IPS-20b (cell line): Measurements from ENCODE around the gene PPP6R3.

Experiments used
- H3K27ac ChIP-seq: one replicate; pipeline ENCODE4 v1.5.1; 2013; ENCODE audit warnings: low read length
- H3K27me3 ChIP-seq: 2 replicates; pipeline ENCODE4 v1.6.1; 2013; ENCODE audit warnings: mild to moderate bottlenecking, low read length, inconsistent platforms; ENCODE audit not compliant: insufficient read depth
- H3K36me3 ChIP-seq: 2 replicates; pipeline ENCODE4 v1.6.1; 2013; ENCODE audit warnings: low read depth, mild to moderate bottlenecking, inconsistent platforms, low read length, moderate library complexity; ENCODE audit not compliant: insufficient read depth
- H3K4me1 ChIP-seq: 2 replicates; pipeline ENCODE4 v1.6.1; 2013; ENCODE audit warnings: mild to moderate bottlenecking, control low read depth, inconsistent platforms, low read length, moderate library complexity; ENCODE audit not compliant: insufficient read depth
- H3K4me3 ChIP-seq: 2 replicates; pipeline ENCODE4 v1.5.1; 2013; ENCODE audit warnings: mild to moderate bottlenecking, low read length, inconsistent platforms
- H3K9ac ChIP-seq: 2 replicates; pipeline ENCODE4 v1.6.1; 2013; ENCODE audit warnings: low read depth, mild to moderate bottlenecking, inconsistent platforms, low read length, moderate library complexity
- H3K9me3 ChIP-seq: 2 replicates; pipeline ENCODE4 v1.6.1; 2013; ENCODE audit warnings: mild to moderate bottlenecking, low read depth, low read length, inconsistent platforms; ENCODE audit not compliant: insufficient read depth

The PPP6R3 gene

GRCh38 chr11:68579455-68579854 lies 118.9 kb downstream of the PPP6R3 start:
- Histone ChIP-seq H3K9me3 (no peaks in the 10 kb centered on the region), H3K4me1 (no peaks in the 10 kb centered on the region), H3K4me3 (no peak overlapping the region), H3K27me3 (no peaks in the 10 kb centered on the region), H3K9ac (no peak overlapping the region), H3K27ac (no peak overlapping the region), H3K36me3 (peaks cover 91% of the 10 kb centered on the region)

GRCh38 chr11:68581439-68581838 lies 120.9 kb downstream of the PPP6R3 start:
- Histone ChIP-seq H3K27me3 (no peaks in the 10 kb centered on the region), H3K9me3 (no peaks in the 10 kb centered on the region), H3K4me1 (no peaks in the 10 kb centered on the region), H3K27ac (no peak overlapping the region), H3K9ac (no peak overlapping the region), H3K4me3 (no peak overlapping the region), H3K36me3 (peaks cover 91% of the 10 kb centered on the region)

GRCh38 chr11:68581901-68582300 lies 121.3 kb downstream of the PPP6R3 start:
- H3K27me3 ChIP-seq = no peaks in the 10 kb centered on the region
- no peak overlapping the region for H3K9ac ChIP-seq
- no peak overlapping the region for H3K4me3 ChIP-seq
- H3K4me1 ChIP-seq = no peaks in the 10 kb centered on the region
- no peaks in the 10 kb centered on the region for H3K9me3 ChIP-seq
- peaks cover 91% of the 10 kb centered on the region for H3K36me3 ChIP-seq
- H3K27ac ChIP-seq = no peak overlapping the region

GRCh38 chr11:68582416-68583040 lies 122.0 kb downstream of the PPP6R3 start:
- Histone ChIP-seq H3K27ac (no peak overlapping the region), H3K4me1 (no peaks in the 10 kb centered on the region), H3K27me3 (no peaks in the 10 kb centered on the region), H3K36me3 (peaks cover 91% of the 10 kb centered on the region), H3K4me3 (no peak overlapping the region), H3K9ac (no peak overlapping the region), H3K9me3 (no peaks in the 10 kb centered on the region)

GRCh38 chr11:68583041-68583446 lies 122.5 kb downstream of the PPP6R3 start:
- peaks cover 91% of the 10 kb centered on the region for H3K36me3 ChIP-seq
- H3K27me3 ChIP-seq = no peaks in the 10 kb centered on the region
- no peak overlapping the region for H3K4me3 ChIP-seq
- no peak overlapping the region for H3K27ac ChIP-seq
- no peaks in the 10 kb centered on the region for H3K4me1 ChIP-seq
- no peak overlapping the region for H3K9ac ChIP-seq
- no peaks in the 10 kb centered on the region for H3K9me3 ChIP-seq

- no peaks in the 10 kb centered on the region for H3K27me3 ChIP-seq
- H3K4me1 ChIP-seq = no peaks in the 10 kb centered on the region
- H3K9ac ChIP-seq = no peak overlapping the region
- H3K36me3 ChIP-seq = peaks cover 91% of the 10 kb centered on the region
- no peaks in the 10 kb centered on the region for H3K9me3 ChIP-seq
- no peak overlapping the region for H3K27ac ChIP-seq
- no peak overlapping the region for H3K4me3 ChIP-seq
Observed at GRCh38 chr11:68584097-68584496, 123.5 kb downstream of the PPP6R3 start.

GRCh38 chr11:68584991-68585524 lies 124.5 kb downstream of the PPP6R3 start:
- Histone ChIP-seq H3K9me3 (no peaks in the 10 kb centered on the region), H3K27ac (no peak overlapping the region), H3K4me3 (no peak overlapping the region), H3K9ac (no peak overlapping the region), H3K36me3 (peaks cover 92% of the 10 kb centered on the region), H3K4me1 (no peaks in the 10 kb centered on the region), H3K27me3 (no peaks in the 10 kb centered on the region)

GRCh38 chr11:68589547-68590216 lies 129.1 kb downstream of the PPP6R3 start:
- Histone ChIP-seq H3K27ac (no peak overlapping the region), H3K4me3 (no peak overlapping the region), H3K9me3 (no peaks in the 10 kb centered on the region), H3K4me1 (no peaks in the 10 kb centered on the region), H3K9ac (no peak overlapping the region), H3K36me3 (peaks cover 99% of the 10 kb centered on the region), H3K27me3 (no peaks in the 10 kb centered on the region)

- Histone ChIP-seq H3K27ac (no peak overlapping the region), H3K9me3 (no peaks in the 10 kb centered on the region), H3K9ac (no peak overlapping the region), H3K4me1 (no peaks in the 10 kb centered on the region), H3K36me3 (peaks cover 97% of the 10 kb centered on the region), H3K27me3 (no peaks in the 10 kb centered on the region), H3K4me3 (no peak overlapping the region)
Observed at GRCh38 chr11:68591719-68592118, 131.2 kb downstream of the PPP6R3 start.

GRCh38 chr11:68593441-68593840 lies 132.9 kb downstream of the PPP6R3 start:
- Histone ChIP-seq H3K27me3 (no peaks in the 10 kb centered on the region), H3K9ac (no peak overlapping the region), H3K4me1 (no peaks in the 10 kb centered on the region), H3K36me3 (peaks cover 97% of the 10 kb centered on the region), H3K27ac (no peak overlapping the region), H3K4me3 (no peak overlapping the region), H3K9me3 (no peaks in the 10 kb centered on the region)

- H3K4me3 ChIP-seq = no peak overlapping the region
- no peaks in the 10 kb centered on the region for H3K27me3 ChIP-seq
- H3K36me3 ChIP-seq = peaks cover 98% of the 10 kb centered on the region
- no peaks in the 10 kb centered on the region for H3K4me1 ChIP-seq
- H3K9me3 ChIP-seq = no peaks in the 10 kb centered on the region
- no peak overlapping the region for H3K27ac ChIP-seq
- no peak overlapping the region for H3K9ac ChIP-seq
Observed at GRCh38 chr11:68594123-68594522, 133.6 kb downstream of the PPP6R3 start.

GRCh38 chr11:68596231-68596630 lies 135.7 kb downstream of the PPP6R3 start:
- H3K4me1 ChIP-seq = no peaks in the 10 kb centered on the region
- no peaks in the 10 kb centered on the region for H3K9me3 ChIP-seq
- no peak overlapping the region for H3K27ac ChIP-seq
- H3K36me3 ChIP-seq = peaks cover 95% of the 10 kb centered on the region
- no peaks in the 10 kb centered on the region for H3K27me3 ChIP-seq
- no peak overlapping the region for H3K4me3 ChIP-seq
- H3K9ac ChIP-seq = no peak overlapping the region
